Left ventricle myocardium inferior (tissue), 1 donor: ENCODE data around the gene GNG7. TPM values are rescaled to one million over a fixed set of nuclear protein-coding genes. Genes with fewer than 3 reads are reported as not detected.

Experiments used
- DNase-seq: peaks from one replicate; pipeline ENCODE4 v3.0.0-alpha.2; 2020
- H3K27ac ChIP-seq: fragments of 200-600 bp; replicated peaks from 2 replicates; pipeline ENCODE4 v1.8.0; 2021
- H3K27me3 ChIP-seq: fragments of 200-600 bp; 2 replicates; pipeline ENCODE4 v1.8.0; 2021; ENCODE audit warnings: low read depth
- H3K36me3 ChIP-seq: fragments of 200-600 bp; 2 replicates; pipeline ENCODE4 v1.8.0; 2021
- H3K4me1 ChIP-seq: fragments of 200-600 bp; 2 replicates; pipeline ENCODE4 v1.8.0; 2021
- H3K4me3 ChIP-seq: fragments of 200-600 bp; 2 replicates; pipeline ENCODE4 v1.8.0; 2021; ENCODE audit warnings: mild to moderate bottlenecking, moderate library complexity
- H3K9me3 ChIP-seq: fragments of 200-600 bp; replicated peaks from 2 replicates; pipeline ENCODE4 v1.8.0; 2021
- intact Hi-C: fragments of 100-400 bp; cut with micrococcal nuclease; formaldehyde crosslinking; loops from one replicate; pipeline ENCODE4 v1.11.0; 2022
- total RNA-seq: library from RNA; stranded (reverse); fragmentation: NEBNext Ultra II Directional; extraction: Animal tissue kit (Norgen Biotek cat#: 25700); gene quantifications from one replicate; pipeline ENCODE4 v1.2.1, GENCODE V29; 2021
- TF ChIP-seq, protein P1 (sequence below): fragments of 200-600 bp; IDR thresholded peaks from 2 replicates; pipeline ENCODE4 v1.8.0; 2021; ENCODE audit warnings: antibody characterized with exemption, mild to moderate bottlenecking, borderline replicate concordance
- donor health status: DM: no; HTN: yes; CAD: no; lungs with severe emphysema.

The GNG7 gene
- total RNA-seq, 1 donor from 2014 or later, result 46.6 TPM

DNA sequence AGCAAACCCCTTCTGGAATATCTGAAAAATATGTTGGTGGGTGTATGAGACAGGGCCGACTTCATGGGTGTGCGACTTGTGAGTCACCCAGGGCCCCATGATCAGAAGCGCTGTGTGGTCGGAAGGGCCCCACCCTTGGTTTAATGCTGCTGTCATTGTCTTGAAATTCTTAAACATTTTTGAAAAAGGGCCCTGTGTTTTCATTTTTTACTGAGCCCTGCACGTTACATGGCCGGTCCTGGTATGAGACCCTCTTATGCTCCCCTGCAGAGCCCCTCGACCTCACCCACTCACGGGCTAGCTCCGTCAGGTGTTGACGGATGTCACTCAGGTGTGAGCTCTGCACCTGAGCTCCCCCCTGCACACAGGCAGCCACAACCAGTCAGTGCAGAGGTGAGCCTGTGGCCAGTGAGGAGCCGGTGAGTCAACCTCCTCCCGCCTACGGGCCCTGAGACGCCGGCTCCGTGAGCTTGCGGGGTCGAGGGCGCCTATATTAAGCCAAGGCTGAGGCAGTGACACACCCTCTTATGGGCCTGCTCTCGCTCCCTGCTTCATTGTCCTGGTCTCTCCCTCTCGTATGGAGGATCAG lies 198.9 kb downstream of the GNG7 start:
- Histone ChIP-seq H3K27me3 (no peaks in the 10 kb centered on the region), H3K4me1 (no peaks in the 10 kb centered on the region), H3K36me3 (no peaks in the 10 kb centered on the region), H3K4me3 (no peak overlapping the region), H3K9me3 (no peaks in the 10 kb centered on the region), H3K27ac (no peak overlapping the region)
- TF ChIP-seq, protein P1, sequence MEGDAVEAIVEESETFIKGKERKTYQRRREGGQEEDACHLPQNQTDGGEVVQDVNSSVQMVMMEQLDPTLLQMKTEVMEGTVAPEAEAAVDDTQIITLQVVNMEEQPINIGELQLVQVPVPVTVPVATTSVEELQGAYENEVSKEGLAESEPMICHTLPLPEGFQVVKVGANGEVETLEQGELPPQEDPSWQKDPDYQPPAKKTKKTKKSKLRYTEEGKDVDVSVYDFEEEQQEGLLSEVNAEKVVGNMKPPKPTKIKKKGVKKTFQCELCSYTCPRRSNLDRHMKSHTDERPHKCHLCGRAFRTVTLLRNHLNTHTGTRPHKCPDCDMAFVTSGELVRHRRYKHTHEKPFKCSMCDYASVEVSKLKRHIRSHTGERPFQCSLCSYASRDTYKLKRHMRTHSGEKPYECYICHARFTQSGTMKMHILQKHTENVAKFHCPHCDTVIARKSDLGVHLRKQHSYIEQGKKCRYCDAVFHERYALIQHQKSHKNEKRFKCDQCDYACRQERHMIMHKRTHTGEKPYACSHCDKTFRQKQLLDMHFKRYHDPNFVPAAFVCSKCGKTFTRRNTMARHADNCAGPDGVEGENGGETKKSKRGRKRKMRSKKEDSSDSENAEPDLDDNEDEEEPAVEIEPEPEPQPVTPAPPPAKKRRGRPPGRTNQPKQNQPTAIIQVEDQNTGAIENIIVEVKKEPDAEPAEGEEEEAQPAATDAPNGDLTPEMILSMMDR, result no peak
- intact Hi-C loops, result no loop called here
- DNase-seq, result no peak

DNA sequence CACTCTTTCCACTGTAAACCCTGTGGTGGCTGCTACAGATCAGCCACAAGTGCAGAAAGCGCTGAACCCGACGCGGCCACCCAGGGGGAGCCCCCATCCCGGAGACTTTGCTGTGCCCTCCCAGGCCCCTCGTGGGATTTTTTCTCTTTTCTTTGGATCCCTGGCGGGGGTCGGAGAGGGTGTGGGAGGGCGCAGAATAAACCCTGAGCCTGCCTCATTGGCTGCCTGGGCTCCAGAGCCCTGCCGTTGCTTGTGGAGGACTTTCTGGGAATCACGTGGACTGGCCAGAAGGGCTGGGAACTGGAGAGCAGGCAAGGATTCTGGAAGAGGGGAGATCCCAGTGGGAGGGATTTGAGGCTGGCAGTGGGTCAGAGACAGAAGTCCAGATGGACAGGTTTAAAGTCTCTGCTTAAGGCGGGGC lies 201.6 kb downstream of the GNG7 start:
- TF ChIP-seq, protein P1, result no peak
- H3K27me3 ChIP-seq, result no peaks in the 10 kb centered on the region
- H3K27ac ChIP-seq, result no peak overlapping the region
- intact Hi-C loops, result no loop called here
- no peak for DNase-seq
- H3K36me3 ChIP-seq, result no peaks in the 10 kb centered on the region
- no peaks in the 10 kb centered on the region for H3K9me3 ChIP-seq
- no peak overlapping the region for H3K4me3 ChIP-seq
- peaks cover 9% of the 10 kb centered on the region for H3K4me1 ChIP-seq

GRCh38 chr19:2500156-2500555 lies 202.3 kb downstream of the GNG7 start:
- TF ChIP-seq, protein P1, result no peak
- H3K27ac ChIP-seq, result no peak overlapping the region
- DNase-seq, result no peak
- H3K36me3 ChIP-seq, result no peaks in the 10 kb centered on the region
- peaks cover 16% of the 10 kb centered on the region for H3K4me1 ChIP-seq
- intact Hi-C loops, result no loop called here
- H3K27me3 ChIP-seq, result no peaks in the 10 kb centered on the region
- H3K4me3 ChIP-seq, result no peak overlapping the region
- H3K9me3 ChIP-seq, result no peaks in the 10 kb centered on the region

DNA sequence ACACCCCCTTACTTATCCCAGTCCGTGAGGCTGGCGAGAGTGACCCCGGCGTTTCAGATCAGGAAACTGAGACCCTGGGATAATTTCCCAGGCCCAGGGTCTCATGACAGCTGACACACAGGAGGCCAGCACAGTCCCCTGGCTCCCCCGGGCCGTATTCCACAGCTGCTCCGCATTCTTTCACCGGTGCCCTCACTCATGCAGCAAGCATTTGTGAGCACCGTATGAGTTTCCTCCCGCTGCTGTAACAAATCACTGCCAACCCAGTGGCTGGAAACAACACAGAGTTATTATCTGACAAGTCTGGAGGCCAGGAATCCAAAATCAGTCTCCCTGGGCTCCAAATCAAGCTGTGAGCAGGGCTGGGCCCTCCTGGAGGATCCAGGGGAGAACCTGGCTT lies 205.3 kb downstream of the GNG7 start:
- no peak overlapping the region for H3K4me3 ChIP-seq
- DNase-seq, result no peak
- peaks cover 28% of the 10 kb centered on the region for H3K4me1 ChIP-seq
- TF ChIP-seq, protein P1, result no peak
- no peaks in the 10 kb centered on the region for H3K27me3 ChIP-seq
- H3K9me3 ChIP-seq, result no peaks in the 10 kb centered on the region
- no peaks in the 10 kb centered on the region for H3K36me3 ChIP-seq
- intact Hi-C loops, result no loop called here
- no peak overlapping the region for H3K27ac ChIP-seq

DNA sequence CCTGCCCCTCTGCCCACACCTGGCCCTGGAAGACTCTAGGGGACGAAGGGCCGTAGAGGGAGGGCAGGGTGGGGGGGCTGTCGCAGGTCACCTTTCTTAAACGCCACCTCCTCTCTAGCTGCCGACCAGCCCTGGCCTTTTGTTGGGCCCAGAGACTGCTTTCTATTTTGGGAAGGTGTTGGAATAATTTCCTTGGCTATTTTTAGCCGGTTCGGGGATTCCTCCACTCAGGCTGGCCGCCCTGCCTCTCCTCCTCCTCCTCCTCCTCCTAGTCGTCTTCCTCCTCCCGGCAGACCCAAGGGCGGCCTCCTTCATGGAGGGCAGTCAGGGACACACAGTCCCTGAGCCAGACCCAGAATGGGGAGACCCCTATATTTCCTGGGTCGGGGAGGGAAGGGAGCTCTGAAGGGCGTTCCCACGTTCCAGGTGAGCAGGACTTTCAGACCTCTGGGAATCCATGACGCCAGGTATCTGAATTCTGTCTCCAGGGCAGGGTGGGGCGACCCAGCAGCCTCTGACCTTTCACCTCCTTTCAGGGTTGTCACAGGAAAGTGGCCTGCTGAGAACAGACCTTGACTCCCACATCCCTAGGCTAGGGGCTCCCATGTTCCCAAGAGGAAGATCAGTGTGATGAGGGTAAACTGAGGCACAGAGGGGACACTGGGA lies 206.7 kb downstream of the GNG7 start:
- Histone ChIP-seq H3K4me1 (peaks cover 37% of the 10 kb centered on the region), H3K4me3 (peak overlapping the region; percentile 74), H3K36me3 (no peaks in the 10 kb centered on the region), H3K27ac (peak overlapping the region; percentile 96), H3K27me3 (no peaks in the 10 kb centered on the region), H3K9me3 (no peaks in the 10 kb centered on the region)
- no peak for DNase-seq
- intact Hi-C loops, result no loop called here
- TF ChIP-seq, protein P1, result no peak
